Nephron (organoid): ENCODE data around the gene SLC22A13.
"Not testable (repeated sequence)": the region's sequence is repeated elsewhere in the genome, so short reads cannot be mapped to it uniquely, and the experiment has no call there.

Experiments
- H3K27ac Mint-ChIP-seq, 3 experiments: 2 replicates each; pipeline ENCODE4 v1.8.0; 2020; ENCODE audit warnings: mixed read lengths in 3 of 3, mild to moderate bottlenecking in 2 of 3, moderate library complexity in 1 of 3
- H3K27me3 Mint-ChIP-seq: 2 replicates; pipeline ENCODE4 v1.8.0; 2021; ENCODE audit warnings: low read depth, mild to moderate bottlenecking, moderate library complexity, mixed read lengths
- H3K36me3 Mint-ChIP-seq: 2 replicates; pipeline ENCODE4 v1.8.0; 2020; ENCODE audit warnings: low read depth, mixed read lengths
- H3K4me1 Mint-ChIP-seq: 2 replicates; pipeline ENCODE4 v1.8.0; 2020; ENCODE audit warnings: mixed read lengths
- H3K4me3 Mint-ChIP-seq, 3 experiments: 2 replicates each; pipeline ENCODE4 v1.8.0; 2020; ENCODE audit warnings: mild to moderate bottlenecking in 3 of 3, mixed read lengths in 3 of 3, moderate library complexity in 2 of 3
- H3K9me3 Mint-ChIP-seq: 2 replicates; pipeline ENCODE4 v1.8.0; 2020; ENCODE audit warnings: mixed read lengths
- TF ChIP-seq, protein P1 (sequence below), 3 experiments: fragments of 200-600 bp; sonication (generic); IDR thresholded peaks; one replicate each; pipeline ENCODE4 v1.5.0; 2021; ENCODE audit warnings: antibody characterized with exemption in 3 of 3; ENCODE audit not compliant: unreplicated experiment in 3 of 3

Gene SLC22A13

GRCh38 chr3:38283810-38284755 lies 18.5 kb downstream of the SLC22A13 start:
- TF ChIP-seq, protein P1, sequence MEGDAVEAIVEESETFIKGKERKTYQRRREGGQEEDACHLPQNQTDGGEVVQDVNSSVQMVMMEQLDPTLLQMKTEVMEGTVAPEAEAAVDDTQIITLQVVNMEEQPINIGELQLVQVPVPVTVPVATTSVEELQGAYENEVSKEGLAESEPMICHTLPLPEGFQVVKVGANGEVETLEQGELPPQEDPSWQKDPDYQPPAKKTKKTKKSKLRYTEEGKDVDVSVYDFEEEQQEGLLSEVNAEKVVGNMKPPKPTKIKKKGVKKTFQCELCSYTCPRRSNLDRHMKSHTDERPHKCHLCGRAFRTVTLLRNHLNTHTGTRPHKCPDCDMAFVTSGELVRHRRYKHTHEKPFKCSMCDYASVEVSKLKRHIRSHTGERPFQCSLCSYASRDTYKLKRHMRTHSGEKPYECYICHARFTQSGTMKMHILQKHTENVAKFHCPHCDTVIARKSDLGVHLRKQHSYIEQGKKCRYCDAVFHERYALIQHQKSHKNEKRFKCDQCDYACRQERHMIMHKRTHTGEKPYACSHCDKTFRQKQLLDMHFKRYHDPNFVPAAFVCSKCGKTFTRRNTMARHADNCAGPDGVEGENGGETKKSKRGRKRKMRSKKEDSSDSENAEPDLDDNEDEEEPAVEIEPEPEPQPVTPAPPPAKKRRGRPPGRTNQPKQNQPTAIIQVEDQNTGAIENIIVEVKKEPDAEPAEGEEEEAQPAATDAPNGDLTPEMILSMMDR (IDR thresholded peaks at IDR 0.05; ENCODE audit: unreplicated experiment in 3 of 3): no peak
- no peak overlapping the region for H3K4me3 Mint-ChIP-seq
- peaks cover 4% of the 10 kb centered on the region for H3K27me3 Mint-ChIP-seq
- H3K36me3 Mint-ChIP-seq: no peaks in the 10 kb centered on the region
- no peaks in the 10 kb centered on the region for H3K4me1 Mint-ChIP-seq
- H3K27ac Mint-ChIP-seq: no peak overlapping the region
- peaks cover 9% of the 10 kb centered on the region for H3K9me3 Mint-ChIP-seq

DNA sequence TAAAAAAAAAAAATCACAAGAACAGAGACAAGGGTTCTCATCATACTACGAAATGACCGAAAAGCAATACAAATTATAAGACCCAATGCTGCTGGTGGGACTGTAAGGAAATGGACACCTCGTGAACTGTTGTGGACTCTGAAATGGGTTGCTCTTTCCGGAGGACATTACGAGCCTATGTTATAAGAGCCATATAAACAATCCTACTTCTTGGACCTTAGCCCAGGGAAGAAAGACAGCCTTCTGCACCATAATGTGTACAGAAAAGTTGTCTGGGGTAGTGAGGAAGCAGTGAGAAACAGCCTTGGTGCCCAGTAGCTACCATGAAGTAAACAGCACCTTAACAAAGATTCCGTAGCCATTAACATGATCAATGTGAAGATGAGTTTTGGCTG lies 19.1 kb downstream of the SLC22A13 start:
- no peak overlapping the region for H3K4me3 Mint-ChIP-seq
- H3K27me3 Mint-ChIP-seq: peaks cover 4% of the 10 kb centered on the region
- TF ChIP-seq, protein P1 (IDR thresholded peaks at IDR 0.05; ENCODE audit: unreplicated experiment in 3 of 3): no peak
- peaks cover 9% of the 10 kb centered on the region for H3K9me3 Mint-ChIP-seq
- no peaks in the 10 kb centered on the region for H3K4me1 Mint-ChIP-seq
- no peaks in the 10 kb centered on the region for H3K36me3 Mint-ChIP-seq
- no peak overlapping the region for H3K27ac Mint-ChIP-seq

DNA sequence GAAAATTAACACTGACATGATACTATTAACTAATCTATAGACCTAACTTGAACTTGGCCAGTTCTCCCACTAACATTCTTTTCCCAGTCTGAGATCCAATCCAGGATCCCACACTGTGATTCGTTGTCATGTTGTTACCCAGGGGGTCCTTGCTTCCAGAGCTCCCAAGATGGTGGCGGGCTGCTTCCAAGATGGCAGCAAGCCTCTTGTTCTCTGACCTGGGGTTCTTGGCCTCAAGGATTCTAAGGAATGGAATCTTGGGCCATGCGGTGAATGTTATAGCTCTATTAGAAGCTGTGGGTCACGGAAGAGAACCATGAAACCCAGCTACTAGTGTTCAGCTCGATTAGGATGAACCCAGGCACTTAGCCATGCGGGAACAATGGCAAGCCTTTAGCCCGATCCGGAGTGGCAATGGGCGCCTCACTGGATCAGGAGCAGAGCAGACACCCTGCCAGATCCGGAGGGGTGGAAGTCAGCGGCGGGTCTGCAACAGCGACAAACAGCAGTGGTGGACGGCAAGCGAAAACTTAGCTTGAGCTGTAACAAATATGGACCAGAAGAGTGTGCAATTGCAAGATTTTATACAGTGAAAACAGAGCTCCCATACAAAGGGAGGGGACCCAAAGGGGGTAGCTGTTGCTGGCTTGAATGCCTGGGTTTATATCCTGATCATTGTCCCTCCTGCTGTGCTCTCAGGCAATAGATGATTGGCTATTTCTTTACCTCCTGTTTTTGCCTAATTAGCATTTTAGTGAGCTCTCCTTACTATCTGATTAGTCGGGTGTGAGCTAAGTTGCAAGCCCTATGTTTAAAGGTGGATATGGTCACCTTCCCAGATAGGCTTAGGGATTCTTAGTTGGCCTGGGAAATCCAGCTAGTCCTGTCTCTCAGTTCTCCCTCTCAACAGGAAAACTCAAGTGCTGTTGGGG lies 23.9 kb downstream of the SLC22A13 start:
- H3K27me3 Mint-ChIP-seq, H3K27ac Mint-ChIP-seq, H3K9me3 Mint-ChIP-seq, H3K36me3 Mint-ChIP-seq, H3K4me1 Mint-ChIP-seq, H3K4me3 Mint-ChIP-seq: not testable (repeated sequence)

DNA sequence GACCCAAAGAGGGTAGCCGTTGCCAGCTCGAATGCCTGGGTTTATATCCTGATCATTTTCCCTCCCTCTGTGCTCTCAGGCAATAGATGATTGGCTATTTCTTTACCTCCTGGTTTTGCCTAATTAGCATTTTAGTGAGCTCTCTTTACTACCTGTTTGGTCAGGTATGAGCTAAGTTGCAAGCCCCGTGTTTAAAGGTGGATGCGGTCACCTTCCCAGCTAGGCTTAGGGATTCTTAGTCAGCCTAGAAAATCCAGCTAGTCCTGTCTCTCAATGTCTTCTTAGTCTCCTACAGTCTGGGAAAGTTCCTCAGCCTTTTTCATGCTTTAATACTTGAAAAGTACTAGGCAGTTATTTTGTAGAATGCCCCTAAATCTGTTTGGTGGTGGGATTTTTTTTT lies 31.4 kb downstream of the SLC22A13 start:
- H3K4me3 Mint-ChIP-seq, H3K27ac Mint-ChIP-seq, H3K4me1 Mint-ChIP-seq, H3K9me3 Mint-ChIP-seq, H3K27me3 Mint-ChIP-seq, H3K36me3 Mint-ChIP-seq: not testable (repeated sequence)

GRCh38 chr3:38297537-38297936 lies 31.9 kb downstream of the SLC22A13 start:
- no peaks in the 10 kb centered on the region for H3K36me3 Mint-ChIP-seq
- no peaks in the 10 kb centered on the region for H3K9me3 Mint-ChIP-seq
- TF ChIP-seq, protein P1 (IDR thresholded peaks at IDR 0.05; ENCODE audit: unreplicated experiment in 3 of 3): no peak
- H3K4me3 Mint-ChIP-seq: no peak overlapping the region
- no peak overlapping the region for H3K27ac Mint-ChIP-seq
- no peaks in the 10 kb centered on the region for H3K4me1 Mint-ChIP-seq
- peaks cover 4% of the 10 kb centered on the region for H3K27me3 Mint-ChIP-seq

- Mint-ChIP-seq H3K4me1 (no peaks in the 10 kb centered on the region), H3K27me3 (peaks cover 4% of the 10 kb centered on the region), H3K9me3 (no peaks in the 10 kb centered on the region), H3K4me3 (no peak overlapping the region), H3K36me3 (no peaks in the 10 kb centered on the region), H3K27ac (no peak overlapping the region)
- TF ChIP-seq, protein P1 (IDR thresholded peaks at IDR 0.05; ENCODE audit: unreplicated experiment in 3 of 3): peak; percentile 31 to 40 (median 33)
Observed at GRCh38 chr3:38297947-38298711, 32.5 kb downstream of the SLC22A13 start.
